HG02840 (cell line): ENCODE measurements around the gene HCLS1.
A peak's percentile ranks its signal among the peaks of the same experiment; 100 is the strongest.
"Not testable (repeated sequence)": the region's sequence is repeated elsewhere in the genome, so short reads cannot be mapped to it uniquely, and the experiment has no call there.

ENCODE experiments used
- ATAC-seq: cut with Tn5 transposase; IDR thresholded peaks from one replicate; pipeline ENCODE4 v1.9.1; 2021; ENCODE audit warnings: mild to moderate bottlenecking, moderate library complexity, moderate number of reproducible peaks; ENCODE audit not compliant: unreplicated experiment, low FRiP score

The HCLS1 gene, protein sequence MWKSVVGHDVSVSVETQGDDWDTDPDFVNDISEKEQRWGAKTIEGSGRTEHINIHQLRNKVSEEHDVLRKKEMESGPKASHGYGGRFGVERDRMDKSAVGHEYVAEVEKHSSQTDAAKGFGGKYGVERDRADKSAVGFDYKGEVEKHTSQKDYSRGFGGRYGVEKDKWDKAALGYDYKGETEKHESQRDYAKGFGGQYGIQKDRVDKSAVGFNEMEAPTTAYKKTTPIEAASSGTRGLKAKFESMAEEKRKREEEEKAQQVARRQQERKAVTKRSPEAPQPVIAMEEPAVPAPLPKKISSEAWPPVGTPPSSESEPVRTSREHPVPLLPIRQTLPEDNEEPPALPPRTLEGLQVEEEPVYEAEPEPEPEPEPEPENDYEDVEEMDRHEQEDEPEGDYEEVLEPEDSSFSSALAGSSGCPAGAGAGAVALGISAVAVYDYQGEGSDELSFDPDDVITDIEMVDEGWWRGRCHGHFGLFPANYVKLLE

DNA sequence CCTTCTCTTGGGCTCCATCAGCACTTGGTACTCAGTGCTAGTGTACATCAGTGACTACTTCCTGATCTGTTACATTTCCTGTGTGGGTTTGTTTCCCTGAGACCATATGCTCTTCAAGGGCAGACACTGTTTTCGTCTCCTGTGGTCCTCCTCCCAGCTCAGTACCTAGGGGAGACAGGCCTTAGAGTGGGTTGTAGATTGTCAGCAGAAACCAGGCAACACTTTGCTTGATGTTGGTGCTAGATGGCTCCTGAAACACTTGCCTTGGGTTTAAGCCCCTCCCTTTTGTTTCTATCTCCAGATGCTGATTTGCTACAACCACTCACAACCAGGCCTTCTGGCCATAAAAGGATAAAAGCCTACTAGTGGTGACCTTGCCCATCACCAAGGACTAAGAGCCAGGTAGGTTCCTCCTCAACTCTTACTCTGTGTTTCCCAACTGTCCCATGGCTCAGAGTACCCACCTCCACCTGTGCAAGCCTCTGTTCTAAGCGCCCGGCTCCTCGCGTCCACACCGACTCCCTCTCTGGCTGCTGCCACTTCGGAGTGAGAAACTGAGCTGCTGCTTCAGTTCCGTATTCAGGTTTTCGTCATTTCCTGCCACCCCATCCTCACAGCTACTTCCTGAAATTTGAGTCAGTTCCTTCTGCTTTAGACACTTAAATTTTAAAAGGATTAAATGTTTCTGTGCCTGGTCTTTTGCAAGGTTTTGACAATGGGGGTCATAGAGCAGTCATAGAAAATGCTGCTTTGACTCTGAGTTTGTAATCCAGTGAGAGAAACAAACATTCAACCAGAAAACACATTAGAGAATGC is at the start of gene HCLS1:
TSS of gene HCLS1 (minus strand) at position 548 of the 816 bp plus-strand sequence. CDS start 2,556 bp downstream, outside the sequence.
- peak; percentile 81 for ATAC-seq

GRCh38 chr3:121710347-121710746 is 49.6 kb upstream of the HCLS1 start:
- no peak for ATAC-seq

- no peak for ATAC-seq
These were observed 47.0 kb upstream of the HCLS1 start for GRCh38 chr3:121707531-121708273.

DNA sequence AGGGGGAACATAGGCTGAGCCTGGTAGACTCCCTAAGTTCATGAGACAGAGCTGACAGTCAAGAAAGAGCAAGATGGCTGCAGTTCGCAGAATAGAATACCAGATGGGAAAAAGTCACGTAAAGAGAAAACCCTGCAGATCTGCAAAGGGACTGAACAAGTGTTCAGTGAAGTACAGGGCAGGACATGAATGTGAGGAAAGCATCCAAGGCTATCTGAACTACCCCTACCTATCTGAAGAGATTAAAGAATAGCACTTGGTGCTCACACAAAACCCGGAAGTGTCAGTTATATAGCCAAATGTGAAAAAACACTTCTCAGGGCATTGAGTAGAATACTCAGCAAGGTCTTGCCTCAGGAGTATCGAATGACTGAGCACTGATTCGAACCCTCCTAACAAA is 44.8 kb upstream of the HCLS1 start:
- ATAC-seq: no peak

DNA sequence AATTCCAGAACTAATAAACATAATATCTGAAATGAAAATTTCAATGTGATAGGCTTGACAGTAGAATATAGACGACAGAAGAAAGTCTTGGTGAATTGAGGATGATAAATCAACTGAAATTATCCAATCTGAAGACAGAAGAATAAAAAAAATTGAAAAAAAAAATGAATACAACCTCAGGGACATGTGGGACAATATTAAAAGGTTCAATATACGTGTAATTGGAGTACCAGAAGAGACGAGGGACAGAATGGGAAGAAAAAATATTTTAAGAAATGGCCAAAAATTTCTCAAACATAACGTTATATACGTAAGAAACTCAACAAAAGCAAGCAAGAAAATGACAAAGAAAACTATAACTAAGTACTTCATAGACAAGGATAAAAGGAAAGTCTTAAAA is 43.3 kb upstream of the HCLS1 start:
- ATAC-seq: no peak

DNA sequence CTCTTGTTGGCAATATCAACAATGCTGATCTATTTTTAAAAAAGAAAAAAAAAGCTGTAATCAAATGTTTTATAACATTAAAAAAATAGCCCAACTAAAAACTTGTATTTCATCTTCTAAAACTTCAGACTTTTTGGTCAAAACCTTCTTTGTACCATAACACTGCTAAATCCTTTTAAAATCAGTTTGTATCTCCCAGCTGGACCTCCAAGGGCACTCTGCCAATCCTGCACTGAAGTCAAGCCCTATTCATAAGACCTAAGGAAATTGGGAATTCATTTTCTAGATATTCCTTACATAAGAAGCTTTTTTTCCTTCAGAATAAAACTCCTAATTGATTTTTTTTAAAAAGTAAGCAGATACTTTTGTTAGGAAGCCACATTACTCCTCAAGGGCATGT is 38.2 kb upstream of the HCLS1 start:
- ATAC-seq: no peak

DNA sequence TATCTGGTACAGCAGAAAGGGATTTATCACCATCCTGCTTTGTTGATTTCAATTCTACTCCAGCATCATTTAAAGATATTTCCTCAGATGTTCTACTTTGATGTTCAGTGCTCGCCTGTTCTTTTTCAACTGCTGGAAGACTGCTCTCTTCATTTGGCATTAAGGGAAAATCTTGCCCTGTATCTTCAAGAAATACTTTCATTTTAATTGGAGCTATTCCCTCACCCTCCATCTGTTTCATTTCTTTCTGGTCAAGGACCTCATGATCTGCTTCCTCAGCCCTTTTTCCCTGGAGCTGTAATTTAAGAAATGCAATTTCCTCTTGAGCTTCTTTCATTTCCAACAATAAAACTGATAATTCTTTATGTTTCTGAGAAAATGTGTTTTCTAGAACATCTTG is 37.8 kb upstream of the HCLS1 start:
- no peak for ATAC-seq

DNA sequence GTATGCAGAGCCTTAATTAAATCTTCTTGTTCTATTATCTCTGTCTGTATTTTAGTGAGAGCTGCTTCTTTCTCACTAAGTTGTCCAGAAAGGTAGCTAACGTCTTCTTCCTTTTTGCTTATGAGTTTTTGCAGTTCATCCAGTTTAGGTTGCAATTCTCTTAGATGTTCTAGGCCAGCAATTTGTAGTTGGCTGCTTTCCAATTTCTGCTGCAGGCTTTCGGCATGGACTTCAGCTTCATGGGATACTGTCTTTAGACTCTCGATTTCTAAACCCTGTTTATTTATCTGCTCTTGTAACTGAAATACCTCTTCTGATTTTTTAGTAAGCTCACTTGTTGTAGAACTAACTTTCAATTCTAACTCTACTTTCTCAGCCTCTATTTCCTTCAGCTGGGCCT is 35.5 kb upstream of the HCLS1 start:
- no peak for ATAC-seq

- no peak for ATAC-seq
These were observed 31.5 kb upstream of the HCLS1 start for GRCh38 chr3:121692010-121692699.

GRCh38 chr3:121690777-121691405 is 30.2 kb upstream of the HCLS1 start:
- ATAC-seq: peak; percentile 65

DNA sequence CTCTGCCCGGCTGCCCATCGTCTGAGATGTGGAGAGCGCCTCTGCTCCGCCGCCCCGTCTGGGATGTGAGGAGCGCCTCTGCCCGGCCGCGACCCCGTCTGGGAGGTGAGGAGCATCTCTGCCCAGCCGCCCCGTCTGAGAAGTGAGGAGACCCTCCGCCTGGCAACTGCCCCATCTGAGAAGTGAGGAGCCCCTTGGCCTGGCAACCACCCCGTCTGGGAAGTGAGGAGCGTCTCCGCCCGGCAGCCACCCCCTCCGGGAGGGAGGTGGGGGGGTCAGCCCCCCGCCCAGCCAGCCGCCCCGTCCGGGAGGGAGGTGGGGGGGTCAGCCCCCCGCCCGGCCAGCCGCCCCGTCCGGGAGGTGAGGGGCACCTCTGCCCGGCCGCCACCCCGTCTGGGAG is 28.0 kb upstream of the HCLS1 start:
- ATAC-seq: not testable (repeated sequence)

- ATAC-seq: no peak
These were observed 21.1 kb upstream of the HCLS1 start for GRCh38 chr3:121681792-121682191.

DNA sequence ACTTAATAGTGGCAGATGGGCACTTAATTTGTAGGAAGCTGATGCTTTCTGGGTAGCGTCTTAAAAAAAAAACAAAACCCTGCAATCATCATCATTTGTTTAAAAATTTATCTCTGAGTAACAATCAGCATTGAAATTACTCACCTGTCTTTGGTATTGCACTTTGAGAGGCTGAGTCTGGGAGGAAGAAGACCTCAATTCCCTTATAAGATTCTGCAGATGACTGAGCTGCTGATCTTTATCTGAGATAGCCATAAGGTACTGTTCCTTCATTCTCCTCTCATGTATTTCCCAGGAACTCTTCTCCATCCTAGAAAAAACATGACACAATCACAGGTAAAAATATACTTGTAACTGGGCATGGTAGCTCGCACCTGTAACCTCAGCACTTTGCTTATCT is 16.4 kb upstream of the HCLS1 start:
- ATAC-seq: no peak

- no peak for ATAC-seq
These were observed 10.0 kb upstream of the HCLS1 start for GRCh38 chr3:121670676-121671075.

GRCh38 chr3:121667333-121667732 is 6.6 kb upstream of the HCLS1 start:
- no peak for ATAC-seq

DNA sequence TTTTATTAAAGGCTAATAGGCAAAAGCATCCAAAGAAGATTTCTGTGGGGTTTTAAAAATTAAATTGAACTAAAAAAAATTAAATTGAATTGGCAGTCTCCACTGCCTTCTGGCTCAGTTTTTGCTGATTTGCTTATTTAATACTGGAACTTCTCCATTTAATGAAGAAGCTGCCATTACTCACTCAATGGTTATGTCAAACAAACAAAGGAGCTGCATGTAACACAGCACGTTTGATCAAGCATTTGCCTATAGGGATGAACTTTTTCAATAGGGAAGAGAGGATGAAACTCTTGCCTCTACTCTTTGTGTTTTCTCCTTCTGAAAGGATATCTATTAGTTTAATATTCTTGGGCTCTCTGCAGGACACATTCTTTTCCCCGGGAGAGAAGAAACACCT is 4.8 kb upstream of the HCLS1 start:
- ATAC-seq: no peak

DNA sequence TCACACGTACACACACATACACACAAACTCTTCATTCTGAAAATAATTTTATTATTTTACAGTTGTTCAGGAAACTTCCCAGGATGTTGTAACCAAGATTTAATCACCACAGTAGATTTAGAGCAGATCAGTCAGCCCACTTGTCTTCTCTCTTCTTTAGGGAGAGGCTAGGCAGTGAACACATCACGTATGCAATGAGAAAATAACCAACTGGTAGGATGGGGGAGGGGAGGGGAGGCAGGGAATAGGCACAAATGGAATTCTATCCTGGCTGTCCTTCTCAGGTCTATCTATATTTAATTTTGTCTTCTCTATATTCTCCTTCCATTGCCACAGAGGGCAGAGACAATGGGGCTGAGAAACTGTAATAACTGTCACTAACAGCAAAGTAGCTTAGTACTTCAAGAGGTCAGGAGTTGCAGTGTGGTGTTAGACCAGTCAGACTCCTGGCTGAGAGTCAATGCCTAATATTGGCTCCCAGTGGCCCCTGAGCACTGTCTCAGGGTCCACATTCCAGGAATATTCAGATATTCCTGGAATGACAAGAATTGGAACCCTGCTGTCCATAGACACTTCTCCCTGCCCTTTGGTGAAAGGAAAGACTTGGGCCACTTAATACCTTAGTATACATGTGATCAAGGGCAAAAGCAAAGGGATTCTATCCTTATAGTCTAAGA is 2.6 kb upstream of the HCLS1 start:
- ATAC-seq: no peak

GRCh38 chr3:121662742-121663141 is 2.0 kb upstream of the HCLS1 start:
- no peak for ATAC-seq

DNA sequence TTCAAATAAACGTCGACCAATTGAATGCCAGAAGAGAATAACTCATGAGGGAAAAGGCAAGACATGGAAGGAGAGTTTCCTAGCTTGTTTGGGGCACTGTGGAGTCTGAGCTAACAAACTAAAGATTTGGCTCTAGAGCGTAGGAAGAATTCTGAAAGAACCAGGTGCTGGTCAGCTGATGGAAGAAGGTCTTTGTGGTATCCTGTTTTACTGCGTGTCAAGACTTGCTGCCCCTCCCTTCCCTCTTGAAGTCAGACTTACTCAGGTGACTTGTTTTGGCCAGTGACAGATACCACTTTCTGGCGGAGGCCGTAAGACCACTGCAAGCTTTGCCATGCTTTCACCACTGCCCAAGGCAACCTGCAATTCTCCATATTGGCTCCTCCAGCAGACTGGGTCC is 673 bp upstream of the HCLS1 start:
- no peak for ATAC-seq
